ENCODE data around the gene ANKRD2. TPM values are rescaled to one million over a fixed set of nuclear protein-coding genes. Genes with fewer than 3 reads are reported as not detected.

Gene ANKRD2
- total and polyA plus RNA-seq, 10 of the 15 experiments (the other 5 are each of a cell fraction or from before 2014, with no cell fraction given), result 0.18 to 0.23 TPM; not detected in 8

DNA sequence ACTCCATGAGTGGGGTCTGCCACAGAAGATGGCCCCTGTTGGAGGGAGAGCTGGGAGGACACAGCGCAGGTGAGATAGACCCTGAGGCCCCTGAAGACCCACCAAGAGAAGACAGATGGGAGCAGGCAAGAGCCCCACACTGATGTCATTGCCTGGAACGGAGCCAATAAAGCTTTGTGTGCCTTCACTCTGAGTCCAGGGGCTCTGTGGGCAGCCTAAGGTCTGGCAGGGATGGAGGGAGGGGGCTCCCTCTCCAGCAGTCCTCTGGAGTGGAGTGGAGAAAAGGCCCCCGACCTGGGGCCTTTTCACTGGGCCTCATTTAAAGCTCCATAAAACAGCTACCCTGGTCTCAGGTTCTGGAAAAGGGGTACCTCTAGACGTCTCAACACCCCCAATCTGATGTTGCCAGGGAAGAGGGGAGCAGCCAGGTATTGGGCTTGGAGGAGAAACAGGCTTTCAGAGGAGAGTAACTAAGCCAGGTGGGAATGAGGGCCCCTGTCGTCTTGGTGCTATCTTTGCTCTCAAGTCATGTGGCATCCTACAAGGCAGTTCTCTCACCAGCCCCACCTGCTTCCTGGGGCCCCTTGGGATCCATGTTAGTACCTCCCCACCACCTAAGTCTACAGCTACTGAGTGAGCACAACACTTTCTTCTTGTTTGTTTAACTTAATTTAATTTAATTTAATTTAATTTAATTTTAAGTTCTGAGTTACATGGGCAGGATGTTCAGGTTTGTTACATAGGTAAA lies 18.3 kb downstream of the ANKRD2 start:
- WGBS (ENCODE audit: insufficient coverage, insufficient replicate concordance, low lambda C conversion rate, missing lambda C conversion rate), result 15% methylated on average over 5 of the region's 5 CpGs
- H3K79me2 ChIP-seq (ENCODE audit: control insufficient read depth, insufficient read depth, low read length), result no peaks in the 10 kb centered on the region
- no peak overlapping the region for H2AFZ ChIP-seq (ENCODE audit: control insufficient read depth, low read depth, low read length)
- H3K36me3 ChIP-seq (ENCODE audit: control insufficient read depth in 2 of 2, insufficient read depth in 2 of 2, low read length in 1 of 2), result no peaks in the 10 kb centered on the region
- SMC1A ChIA-PET (ENCODE audit: uncharacterized antibody, unreplicated experiment), result interaction anchor here (0.8 to 1.1 kb wide), 2 partner anchors 19 to 44 kb away, joined by 3 read pairs; partner anchors contain the start of gene ANKRD2
- H4K20me1 ChIP-seq (ENCODE audit: control insufficient read depth, insufficient read depth), result no peaks in the 10 kb centered on the region
- POLR2A ChIA-PET, result no interaction called here
- in situ Hi-C loops (cut with MboI) (no loop called here), intact Hi-C loops (cut with micrococcal nuclease; ENCODE audit: unreplicated experiment) (no loop called here)
- no peaks in the 10 kb centered on the region for H3K9me3 ChIP-seq (replicated peaks; ENCODE audit: control insufficient read depth, insufficient read depth, low read length)
- ATAC-seq (no peak), FAIRE-seq (no peak), DNase-seq (ENCODE audit: low read depth, low spot score) (no peak)
- no TSS peak for BruUV-seq (replicated peaks)
- CTCF ChIA-PET, result interaction anchor here (0.6 to 1.6 kb wide), 3 partner anchors 19 to 438 kb away, joined by 4 read pairs; partner anchors contain the start of gene ANKRD2
- H3K27me3 ChIP-seq (replicated peaks in 1 of 2; ENCODE audit: control insufficient read depth in 2 of 2, insufficient read depth in 2 of 2, low read length in 1 of 2), result no peaks in the 10 kb centered on the region
- H3K27ac ChIP-seq (ENCODE audit: control insufficient read depth, insufficient read depth), result no peak overlapping the region
- no peak overlapping the region for H3K4me3 ChIP-seq
- RAD21 ChIA-PET (ENCODE audit: unreplicated experiment), result no interaction called here
- no peak overlapping the region for H3K4me2 ChIP-seq (ENCODE audit: control insufficient read depth, insufficient read depth)
- no peaks in the 10 kb centered on the region for H3K4me1 ChIP-seq (ENCODE audit: control insufficient read depth, insufficient read depth, low read length)
- no peak overlapping the region for H3K9ac ChIP-seq (ENCODE audit: control insufficient read depth, insufficient read depth, low read length)
- TF ChIP-seq KLF5 (IDR thresholded peaks at IDR 0.05; ENCODE audit: partially characterized antibody), result no peak
- no peak for TF ChIP-seq POLR2AphosphoS2 (IDR thresholded peaks at IDR 0.05; ENCODE audit: low read depth, low read length)
- TF ChIP-seq, protein P1, sequence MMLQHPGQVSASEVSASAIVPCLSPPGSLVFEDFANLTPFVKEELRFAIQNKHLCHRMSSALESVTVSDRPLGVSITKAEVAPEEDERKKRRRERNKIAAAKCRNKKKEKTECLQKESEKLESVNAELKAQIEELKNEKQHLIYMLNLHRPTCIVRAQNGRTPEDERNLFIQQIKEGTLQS (IDR thresholded peaks at IDR 0.05; ENCODE audit: borderline replicate concordance, extremely low read depth, low read depth, low read length), result no peak
- TF ChIP-seq, protein P2, sequence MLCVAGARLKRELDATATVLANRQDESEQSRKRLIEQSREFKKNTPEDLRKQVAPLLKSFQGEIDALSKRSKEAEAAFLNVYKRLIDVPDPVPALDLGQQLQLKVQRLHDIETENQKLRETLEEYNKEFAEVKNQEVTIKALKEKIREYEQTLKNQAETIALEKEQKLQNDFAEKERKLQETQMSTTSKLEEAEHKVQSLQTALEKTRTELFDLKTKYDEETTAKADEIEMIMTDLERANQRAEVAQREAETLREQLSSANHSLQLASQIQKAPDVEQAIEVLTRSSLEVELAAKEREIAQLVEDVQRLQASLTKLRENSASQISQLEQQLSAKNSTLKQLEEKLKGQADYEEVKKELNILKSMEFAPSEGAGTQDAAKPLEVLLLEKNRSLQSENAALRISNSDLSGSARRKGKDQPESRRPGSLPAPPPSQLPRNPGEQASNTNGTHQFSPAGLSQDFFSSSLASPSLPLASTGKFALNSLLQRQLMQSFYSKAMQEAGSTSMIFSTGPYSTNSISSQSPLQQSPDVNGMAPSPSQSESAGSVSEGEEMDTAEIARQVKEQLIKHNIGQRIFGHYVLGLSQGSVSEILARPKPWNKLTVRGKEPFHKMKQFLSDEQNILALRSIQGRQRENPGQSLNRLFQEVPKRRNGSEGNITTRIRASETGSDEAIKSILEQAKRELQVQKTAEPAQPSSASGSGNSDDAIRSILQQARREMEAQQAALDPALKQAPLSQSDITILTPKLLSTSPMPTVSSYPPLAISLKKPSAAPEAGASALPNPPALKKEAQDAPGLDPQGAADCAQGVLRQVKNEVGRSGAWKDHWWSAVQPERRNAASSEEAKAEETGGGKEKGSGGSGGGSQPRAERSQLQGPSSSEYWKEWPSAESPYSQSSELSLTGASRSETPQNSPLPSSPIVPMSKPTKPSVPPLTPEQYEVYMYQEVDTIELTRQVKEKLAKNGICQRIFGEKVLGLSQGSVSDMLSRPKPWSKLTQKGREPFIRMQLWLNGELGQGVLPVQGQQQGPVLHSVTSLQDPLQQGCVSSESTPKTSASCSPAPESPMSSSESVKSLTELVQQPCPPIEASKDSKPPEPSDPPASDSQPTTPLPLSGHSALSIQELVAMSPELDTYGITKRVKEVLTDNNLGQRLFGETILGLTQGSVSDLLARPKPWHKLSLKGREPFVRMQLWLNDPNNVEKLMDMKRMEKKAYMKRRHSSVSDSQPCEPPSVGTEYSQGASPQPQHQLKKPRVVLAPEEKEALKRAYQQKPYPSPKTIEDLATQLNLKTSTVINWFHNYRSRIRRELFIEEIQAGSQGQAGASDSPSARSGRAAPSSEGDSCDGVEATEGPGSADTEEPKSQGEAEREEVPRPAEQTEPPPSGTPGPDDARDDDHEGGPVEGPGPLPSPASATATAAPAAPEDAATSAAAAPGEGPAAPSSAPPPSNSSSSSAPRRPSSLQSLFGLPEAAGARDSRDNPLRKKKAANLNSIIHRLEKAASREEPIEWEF (IDR thresholded peaks at IDR 0.05; ENCODE audit: insufficient replicate concordance, low read depth, low read length), result no peak
- no peak for TF ChIP-seq ETV6 (conservative IDR thresholded peaks at IDR 0.05 in 1 of 2, IDR thresholded peaks at IDR 0.05 in 1 of 2; ENCODE audit: borderline replicate concordance in 1 of 2, low read depth in 1 of 2)
- no peak for TF ChIP-seq NKRF (conservative IDR thresholded peaks at IDR 0.05)
- TF ChIP-seq SP1 (IDR thresholded peaks at IDR 0.05; ENCODE audit: low read depth, low read length), result no peak
- no peak for TF ChIP-seq ZBTB4 (CRISPR knock-in tag; IDR thresholded peaks at IDR 0.05)
- TF ChIP-seq SIN3A (IDR thresholded peaks at IDR 0.05; ENCODE audit: low read depth, low read length), result no peak
- TF ChIP-seq RBBP5 (conservative IDR thresholded peaks at IDR 0.05), result no peak
- no peak for TF ChIP-seq TCF3 (IDR thresholded peaks at IDR 0.05; ENCODE audit: borderline replicate concordance, insufficient read depth, low read depth, low read length)
- TF ChIP-seq IKZF2 (IDR thresholded peaks at IDR 0.05), result no peak

All from GM12878 (cell line).